Right lobe of liver (tissue), 6 donors: Measurements from ENCODE around the gene GABRG3. TPM values are rescaled to one million over a fixed set of nuclear protein-coding genes. Genes with fewer than 3 reads are reported as not detected.

Experiments used
- ATAC-seq, 4 donors: fragments of 200-7000 bp; cut with Tn5 transposase; one replicate each; pipeline ENCODE4 v1.9.1; 2020; ENCODE audit warnings: mild to moderate bottlenecking in 4 of 4, moderate library complexity in 4 of 4
- DNase-seq, 3 donors: peaks; one replicate each; pipeline ENCODE4 v3.0.0-alpha.2; 2020
- H3K27ac ChIP-seq, 3 donors: fragments of 200-600 bp; one replicate each; pipeline ENCODE4 v1.8.0; 2022
- H3K27me3 ChIP-seq, 2 donors: fragments of 200-600 bp; one replicate each; pipeline ENCODE4 v1.8.0; 2022
- H3K36me3 ChIP-seq, 4 donors: fragments of 200-600 bp; sonication (generic) in 1 of 4; one replicate each; pipeline versions ENCODE4 v1.5.1 to v1.8.0; 2017 to 2022; ENCODE audit warnings: control low read depth in 1 of 4
- H3K4me1 ChIP-seq, 4 donors: fragments of 200-600 bp; sonication (generic) in 1 of 4; one replicate each; pipeline versions ENCODE4 v1.5.1 to v1.8.0; 2017 to 2022; ENCODE audit warnings: control low read depth in 1 of 4
- H3K4me3 ChIP-seq, 3 donors: fragments of 200-600 bp; one replicate each; pipeline ENCODE4 v1.8.0; 2022
- H3K9me3 ChIP-seq, 4 donors: fragments of 200-600 bp; sonication (generic) in 1 of 4; one replicate each; pipeline versions ENCODE4 v1.5.1 to v1.8.0; 2017 to 2022; ENCODE audit warnings: control low read depth in 1 of 4
- CTCF ChIP-seq, 4 donors: fragments of 200-600 bp in 3 of 4; fragments of 450-650 bp in 1 of 4; IDR thresholded peaks; one replicate each; pipeline versions ENCODE4 v1.5.1 to v1.8.0; 2016 to 2022; ENCODE audit warnings: antibody characterized with exemption in 4 of 4, mild to moderate bottlenecking in 2 of 4
- POLR2A ChIP-seq: fragments of 450-650 bp; IDR thresholded peaks from one replicate; pipeline ENCODE4 v1.6.1; 2017; ENCODE audit warnings: antibody characterized with exemption, mild to moderate bottlenecking
- WGBS: methylation state at CpG from one replicate; pipeline ENCODE4 v1.1.6; 2018; ENCODE audit warnings: low coverage, low lambda C conversion rate; ENCODE audit not compliant: insufficient coverage; ENCODE audit errors: missing lambda C conversion rate; 5-methylcytosine and 5-hydroxymethylcytosine counted together
- intact Hi-C, 2 donors: fragments of 100-400 bp; cut with DNase I; formaldehyde crosslinking; loops; one replicate each; pipeline versions ENCODE4 v1.11.2 to v1.14.1; 2022
- total RNA-seq, 6 experiments: library from RNA; depleted of rRNA in 2 of 6; stranded (reverse); fragments of >200 nt in 2 of 6; fragmentation: NEBNext Ultra II Directional in 3 of 6; extraction: Animal tissue kit (Norgen Biotek cat#: 25700) in 3 of 6; gene quantifications; one replicate each; pipeline versions ENCODE4 v1.1.0 to v1.2.4, GENCODE V29; 2016 to 2023
- donor health status: DM: no; HTN: yes; CAD: no.
- donor health status: DM: no; HTN: no; CAD: no.
- donor health status: DM: no; HTN: no; CAD: no.
- donor health status: DM: no; HTN: yes; CAD: no.
- donor health status: DM: no; HTN: yes; CAD: no.

GABRG3 gene
- total RNA-seq, 6 experiments from 2014 or later, result 0.18 TPM; not detected in 5

GRCh38 chr15:27527490-27528067, 556.6 kb downstream of the GABRG3 start:
- Histone ChIP-seq H3K27me3 (no peaks in the 10 kb centered on the region), H3K9me3 (no peaks in the 10 kb centered on the region), H3K4me1 (no peaks in the 10 kb centered on the region), H3K27ac (no peak overlapping the region), H3K36me3 (no peaks in the 10 kb centered on the region), H3K4me3 (no peak overlapping the region)
- DNase-seq, result no peak
- 67% methylated on average over 9 of the region's 18 CpGs for WGBS
- intact Hi-C loops, result no loop called here
- no peak for ATAC-seq
- TF ChIP-seq POLR2A (no peak), CTCF (IDR thresholded peaks at IDR 0.05) (no peak)

GRCh38 chr15:27529399-27529798, 558.4 kb downstream of the GABRG3 start:
- DNase-seq, result no peak
- H3K27ac ChIP-seq, result no peak overlapping the region
- H3K4me1 ChIP-seq, result no peaks in the 10 kb centered on the region
- TF ChIP-seq CTCF (IDR thresholded peaks at IDR 0.05) (no peak), POLR2A (no peak)
- no peaks in the 10 kb centered on the region for H3K36me3 ChIP-seq
- intact Hi-C loops, result no loop called here
- H3K9me3 ChIP-seq, result no peaks in the 10 kb centered on the region
- ATAC-seq, result no peak
- H3K4me3 ChIP-seq, result no peak overlapping the region
- H3K27me3 ChIP-seq, result no peaks in the 10 kb centered on the region
- WGBS, result 51% methylated on average over 8 of the region's 8 CpGs

- H3K4me1 ChIP-seq, result no peaks in the 10 kb centered on the region
- 59% methylated on average over 6 of the region's 9 CpGs for WGBS
- no peaks in the 10 kb centered on the region for H3K27me3 ChIP-seq
- DNase-seq, result no peak
- H3K27ac ChIP-seq, result no peak overlapping the region
- TF ChIP-seq POLR2A (no peak), CTCF (IDR thresholded peaks at IDR 0.05) (no peak)
- no peaks in the 10 kb centered on the region for H3K9me3 ChIP-seq
- intact Hi-C loops, result no loop called here
- no peaks in the 10 kb centered on the region for H3K36me3 ChIP-seq
- no peak for ATAC-seq
- H3K4me3 ChIP-seq, result no peak overlapping the region
Observed at GRCh38 chr15:27530994-27531393, 560.0 kb downstream of the GABRG3 start.

- Histone ChIP-seq H3K27me3 (no peaks in the 10 kb centered on the region), H3K4me1 (no peaks in the 10 kb centered on the region), H3K4me3 (no peak overlapping the region), H3K36me3 (no peaks in the 10 kb centered on the region), H3K9me3 (no peaks in the 10 kb centered on the region), H3K27ac (no peak overlapping the region)
- 56% methylated on average over 3 of the region's 3 CpGs for WGBS
- DNase-seq, result no peak
- intact Hi-C loops, result no loop called here
- TF ChIP-seq CTCF (IDR thresholded peaks at IDR 0.05) (no peak), POLR2A (no peak)
- ATAC-seq, result no peak
Observed at GRCh38 chr15:27532358-27532757, 561.4 kb downstream of the GABRG3 start.
